Measurements from ENCODE around the gene SLC17A9.

Gene SLC17A9

DNA sequence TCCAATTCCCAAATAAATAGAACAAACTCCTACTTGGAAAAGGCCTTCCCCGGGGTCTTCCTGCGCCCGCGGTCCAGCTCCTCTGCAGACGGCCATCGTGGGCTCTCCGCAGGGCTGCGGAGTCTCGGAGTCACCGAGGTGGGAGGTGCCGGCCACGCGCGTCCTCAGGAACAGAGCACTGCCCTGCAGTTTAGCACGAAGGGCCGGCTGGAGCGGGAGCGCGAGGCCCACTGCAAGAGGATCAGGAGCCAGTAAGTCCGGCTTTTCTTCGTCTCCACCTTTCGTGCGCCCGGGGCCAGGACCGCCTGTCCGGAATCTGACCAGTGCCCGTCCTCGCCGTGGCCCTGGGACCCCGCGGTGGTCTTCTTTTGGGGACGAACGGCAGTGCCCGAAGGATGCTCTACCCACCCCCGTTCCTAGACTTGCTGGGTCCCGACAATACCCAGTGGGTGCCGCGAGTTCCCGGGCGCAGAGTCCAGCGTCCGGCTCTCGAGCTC, 52.9 kb downstream of the SLC17A9 start:
- no peak for DNase-seq
- Histone ChIP-seq H3K4me3 (ENCODE audit: low read depth, low read length) (no peak overlapping the region), H3K27me3 (replicated peaks) (peaks cover 92% of the 10 kb centered on the region), H3K27ac (no peak overlapping the region), H3K36me3 (replicated peaks) (no peaks in the 10 kb centered on the region)
- in situ Hi-C loops (cut with HindIII; ENCODE audit: low pct_ligation_motif_present, low sequenced_read_pairs): no loop called here
- TF ChIP-seq, protein P1, sequence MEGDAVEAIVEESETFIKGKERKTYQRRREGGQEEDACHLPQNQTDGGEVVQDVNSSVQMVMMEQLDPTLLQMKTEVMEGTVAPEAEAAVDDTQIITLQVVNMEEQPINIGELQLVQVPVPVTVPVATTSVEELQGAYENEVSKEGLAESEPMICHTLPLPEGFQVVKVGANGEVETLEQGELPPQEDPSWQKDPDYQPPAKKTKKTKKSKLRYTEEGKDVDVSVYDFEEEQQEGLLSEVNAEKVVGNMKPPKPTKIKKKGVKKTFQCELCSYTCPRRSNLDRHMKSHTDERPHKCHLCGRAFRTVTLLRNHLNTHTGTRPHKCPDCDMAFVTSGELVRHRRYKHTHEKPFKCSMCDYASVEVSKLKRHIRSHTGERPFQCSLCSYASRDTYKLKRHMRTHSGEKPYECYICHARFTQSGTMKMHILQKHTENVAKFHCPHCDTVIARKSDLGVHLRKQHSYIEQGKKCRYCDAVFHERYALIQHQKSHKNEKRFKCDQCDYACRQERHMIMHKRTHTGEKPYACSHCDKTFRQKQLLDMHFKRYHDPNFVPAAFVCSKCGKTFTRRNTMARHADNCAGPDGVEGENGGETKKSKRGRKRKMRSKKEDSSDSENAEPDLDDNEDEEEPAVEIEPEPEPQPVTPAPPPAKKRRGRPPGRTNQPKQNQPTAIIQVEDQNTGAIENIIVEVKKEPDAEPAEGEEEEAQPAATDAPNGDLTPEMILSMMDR (IDR thresholded peaks at IDR 0.05; ENCODE audit: low read depth, low read length, missing control alignments): no peak

DNA sequence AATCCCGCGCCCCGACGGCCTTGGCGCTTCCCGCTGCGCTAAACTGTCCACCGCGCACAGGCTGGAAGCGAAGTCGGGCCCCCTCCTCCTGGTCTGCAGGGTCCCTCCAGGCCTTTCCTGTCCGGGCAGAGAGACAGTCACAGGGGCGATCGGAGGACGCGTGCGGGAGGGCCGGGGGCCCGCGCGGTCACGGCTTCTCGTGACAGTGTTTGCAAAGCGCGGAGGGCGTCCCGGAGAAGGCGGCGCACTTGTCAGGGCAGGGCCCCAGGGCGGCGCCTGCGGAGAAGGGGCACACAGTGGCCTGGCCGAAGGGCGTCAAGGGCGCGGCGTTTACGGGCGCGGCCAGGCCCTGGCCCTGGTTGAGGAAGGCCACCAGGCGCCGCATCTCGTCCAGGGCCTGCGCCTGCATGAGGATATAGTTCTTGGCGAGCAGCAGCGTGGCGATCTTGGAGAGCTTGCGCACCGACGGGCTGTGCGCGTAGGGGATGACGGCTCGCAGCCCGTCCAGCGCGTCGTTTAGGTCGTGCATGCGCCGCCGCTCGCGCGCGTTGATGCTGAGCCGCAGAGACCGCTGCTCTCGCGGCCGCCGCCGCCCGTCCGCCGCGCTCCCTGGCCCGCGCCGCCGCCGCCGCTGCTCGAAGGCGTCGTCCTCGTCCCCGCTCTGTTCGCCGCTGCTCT, 53.5 kb downstream of the SLC17A9 start:
- H3K36me3 ChIP-seq (replicated peaks): no peaks in the 10 kb centered on the region
- no peak overlapping the region for H3K4me3 ChIP-seq (ENCODE audit: low read depth, low read length)
- in situ Hi-C loops (cut with HindIII; ENCODE audit: low pct_ligation_motif_present, low sequenced_read_pairs): no loop called here
- peaks cover 92% of the 10 kb centered on the region for H3K27me3 ChIP-seq (replicated peaks)
- DNase-seq: no peak
- TF ChIP-seq, protein P1 (IDR thresholded peaks at IDR 0.05; ENCODE audit: low read depth, low read length, missing control alignments): no peak
- H3K27ac ChIP-seq: no peak overlapping the region

DNA sequence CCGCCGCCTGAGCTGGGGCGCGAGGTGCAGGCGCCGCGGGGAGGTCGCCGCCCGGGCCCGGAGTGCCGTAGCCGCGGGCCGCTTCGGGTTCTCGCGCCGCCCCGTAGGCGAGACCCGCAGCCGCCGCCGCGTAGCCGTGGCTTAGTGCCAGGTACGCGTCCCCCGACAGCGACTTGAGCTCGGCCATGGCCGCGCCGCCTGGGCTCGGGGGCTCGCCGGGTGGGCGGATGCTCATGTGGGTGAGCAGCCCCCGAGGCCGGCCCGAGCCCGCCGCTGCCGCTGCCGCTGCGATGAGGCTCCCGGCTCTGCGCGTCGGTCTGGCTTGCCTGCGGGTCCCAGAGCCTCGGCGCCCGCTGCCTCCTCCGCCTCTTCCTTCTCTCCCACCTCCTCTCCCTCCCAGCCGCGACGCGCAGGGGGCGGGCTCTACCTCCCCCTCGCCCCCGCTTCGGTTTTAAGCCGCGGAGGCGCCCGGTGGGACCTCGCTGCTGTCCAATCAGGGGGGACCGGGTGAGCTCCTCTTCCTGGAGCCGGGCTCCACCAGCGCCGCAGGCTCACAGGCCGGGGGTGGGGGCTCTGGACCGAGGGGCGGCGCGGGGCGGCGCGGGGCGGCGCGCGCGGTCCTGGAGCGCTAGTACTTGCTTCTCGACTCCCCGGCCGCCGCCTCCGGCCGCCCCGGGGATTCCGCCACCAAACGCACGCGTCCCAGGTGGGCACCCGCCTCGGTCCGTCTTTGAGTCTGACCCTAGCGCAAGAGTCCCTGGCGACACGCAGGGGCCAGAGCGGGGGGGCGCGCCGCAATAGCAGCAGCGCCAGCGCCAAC, 54.2 kb downstream of the SLC17A9 start, which contains the start of gene BHLHE23:
BHLHE23 (minus strand) TSS at position 425 of the 820 bp plus-strand sequence; CDS start at position 235, 190 bp downstream.
- in situ Hi-C loops (cut with HindIII; ENCODE audit: low pct_ligation_motif_present, low sequenced_read_pairs): no loop called here
- H3K4me3 ChIP-seq (ENCODE audit: low read depth, low read length): no peak within 1 kb of the TSS
- DNase-seq: no peak

DNA sequence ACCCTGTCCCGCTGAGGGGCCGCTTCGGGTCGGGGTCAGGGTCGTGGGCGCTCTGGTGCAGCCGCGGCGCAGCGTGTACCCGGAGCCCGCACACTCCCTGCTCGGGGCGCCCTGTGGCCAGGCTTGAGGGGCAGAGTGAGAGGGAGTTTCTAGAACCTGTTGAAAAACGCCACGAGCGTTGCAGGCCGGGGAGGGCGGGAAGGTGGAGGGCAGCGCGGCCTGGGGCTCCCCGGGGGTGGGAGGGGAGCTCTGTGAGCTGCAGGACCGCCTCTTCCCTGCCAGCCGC, 54.8 kb downstream of the SLC17A9 start:
- no peak overlapping the region for H3K27ac ChIP-seq
- TF ChIP-seq, protein P1 (IDR thresholded peaks at IDR 0.05; ENCODE audit: low read depth, low read length, missing control alignments): no peak
- peaks cover 94% of the 10 kb centered on the region for H3K27me3 ChIP-seq (replicated peaks)
- DNase-seq: no peak
- in situ Hi-C loops (cut with HindIII; ENCODE audit: low pct_ligation_motif_present, low sequenced_read_pairs): no loop called here
- no peaks in the 10 kb centered on the region for H3K36me3 ChIP-seq (replicated peaks)
- no peak overlapping the region for H3K4me3 ChIP-seq (ENCODE audit: low read depth, low read length)

More for the DNA sequence above, 54.2 kb downstream of the SLC17A9 start, which contains the start of gene BHLHE23:
- Histone ChIP-seq H3K36me3 (replicated peaks) (no peaks in the 10 kb centered on the region), H3K27ac (no peak within 1 kb of the TSS), H3K27me3 (replicated peaks) (peaks cover 94% of the 10 kb centered on the region)
- TF ChIP-seq, protein P1 (IDR thresholded peaks at IDR 0.05; ENCODE audit: low read depth, low read length, missing control alignments): no peak

DNA sequence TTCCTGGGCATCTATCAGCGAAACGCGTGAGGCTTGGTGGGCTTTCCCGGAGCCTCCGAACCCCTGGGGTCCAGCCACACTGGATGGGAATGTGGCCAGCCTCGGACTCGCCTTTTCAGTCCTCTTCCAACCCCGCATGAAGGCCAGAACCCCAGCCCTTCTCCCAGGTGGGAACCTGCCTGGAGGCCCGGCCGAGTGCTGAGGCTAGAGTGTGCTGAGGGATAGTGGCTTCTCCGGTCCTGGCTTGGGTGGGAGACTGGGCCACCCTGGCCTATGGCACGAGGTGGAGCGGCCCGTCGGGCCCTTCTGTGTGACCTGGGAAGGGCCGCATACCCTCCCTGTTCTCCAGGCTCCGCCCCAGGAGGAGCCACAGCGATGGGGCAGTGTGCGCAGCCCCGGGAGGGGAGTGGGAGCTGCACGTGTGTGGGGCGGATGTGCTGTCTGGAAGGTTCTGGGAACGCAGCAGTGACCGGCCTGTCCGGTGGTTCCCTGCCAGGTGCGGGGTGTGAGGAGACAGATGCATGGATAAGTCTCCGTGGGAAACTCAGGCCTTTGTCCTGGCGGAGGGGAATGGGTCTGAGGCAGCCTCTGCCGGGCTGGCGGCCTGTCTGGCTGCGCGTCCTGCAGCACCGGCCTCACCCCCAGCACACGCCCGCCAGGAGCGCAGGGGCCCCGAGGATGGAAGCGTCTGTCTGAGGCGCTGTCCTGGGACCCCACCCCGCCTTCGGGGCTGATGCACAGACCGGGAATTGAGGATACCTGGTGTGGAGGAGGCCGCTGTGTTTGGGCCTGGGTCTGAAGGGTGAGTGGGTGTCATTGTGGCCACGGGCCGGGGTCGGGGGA, 55.4 kb downstream of the SLC17A9 start:
- in situ Hi-C loops (cut with HindIII; ENCODE audit: low pct_ligation_motif_present, low sequenced_read_pairs): no loop called here
- TF ChIP-seq, protein P1 (IDR thresholded peaks at IDR 0.05; ENCODE audit: low read depth, low read length, missing control alignments): no peak

More for the DNA sequence above, 55.4 kb downstream of the SLC17A9 start:
- Histone ChIP-seq H3K27me3 (replicated peaks) (peaks cover 93% of the 10 kb centered on the region), H3K27ac (no peak overlapping the region), H3K36me3 (replicated peaks) (no peaks in the 10 kb centered on the region), H3K4me3 (ENCODE audit: low read depth, low read length) (no peak overlapping the region)
- no peak for DNase-seq
